ENCODE results near the gene RCC2.
"Not testable (repeated sequence)": the region's sequence is repeated elsewhere in the genome, so short reads cannot be mapped to it uniquely, and the experiment has no call there.

Gene RCC2

GRCh38 chr1:17439250-17440073, at the start of gene RCC2:
Gene RCC2 (minus strand): TSS chr1:17439677. CDS start chr1:17438514, 1,163 bp downstream.
- no peak for FAIRE-seq

DNA sequence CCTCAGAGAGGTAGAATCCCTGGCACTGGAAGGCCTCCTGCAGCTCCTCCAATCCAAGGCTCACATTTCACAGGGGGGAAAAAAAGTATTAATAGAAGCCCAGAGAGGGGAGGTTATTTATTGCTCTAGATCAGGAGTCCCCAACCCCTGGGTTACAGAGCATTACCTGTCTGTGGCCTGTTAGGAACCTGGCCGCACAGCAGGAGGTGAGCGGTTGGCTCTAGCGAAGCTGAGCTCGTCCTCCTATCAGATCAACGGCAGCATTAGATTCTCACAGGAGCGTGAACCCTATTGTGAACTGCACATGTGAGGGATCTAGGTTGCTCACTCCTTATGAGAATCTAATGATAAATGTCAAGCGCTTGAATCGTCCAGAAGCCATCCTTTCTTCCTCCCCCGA, 46.8 kb upstream of the RCC2 start:
- FAIRE-seq = no peak

DNA sequence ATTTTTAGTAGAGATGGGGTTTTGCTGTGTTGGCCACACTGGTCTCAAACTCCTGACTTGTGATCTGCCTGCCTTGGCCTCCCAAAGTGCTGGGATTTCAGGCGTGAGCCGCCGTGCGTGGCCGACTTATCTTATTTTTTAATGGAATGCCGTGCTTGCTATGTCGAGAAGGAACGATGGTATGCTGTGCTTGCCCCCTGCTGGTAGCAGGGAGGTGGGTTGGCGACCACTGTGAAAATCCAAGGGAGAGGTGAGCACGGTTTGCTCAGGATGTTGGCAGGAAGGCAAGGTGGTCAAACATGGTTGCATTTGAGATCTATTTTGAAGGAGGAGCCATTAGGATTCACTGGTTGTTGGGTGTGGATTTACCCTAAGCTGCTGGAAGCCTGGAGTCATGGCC, 45.8 kb upstream of the RCC2 start:
- FAIRE-seq = no peak

- not testable (repeated sequence) for FAIRE-seq
Observed at GRCh38 chr1:17481981-17482380, 42.5 kb upstream of the RCC2 start.

GRCh38 chr1:17480846-17481245, 41.4 kb upstream of the RCC2 start:
- no peak for FAIRE-seq

GRCh38 chr1:17475752-17476151, 36.3 kb upstream of the RCC2 start:
- no peak for FAIRE-seq

DNA sequence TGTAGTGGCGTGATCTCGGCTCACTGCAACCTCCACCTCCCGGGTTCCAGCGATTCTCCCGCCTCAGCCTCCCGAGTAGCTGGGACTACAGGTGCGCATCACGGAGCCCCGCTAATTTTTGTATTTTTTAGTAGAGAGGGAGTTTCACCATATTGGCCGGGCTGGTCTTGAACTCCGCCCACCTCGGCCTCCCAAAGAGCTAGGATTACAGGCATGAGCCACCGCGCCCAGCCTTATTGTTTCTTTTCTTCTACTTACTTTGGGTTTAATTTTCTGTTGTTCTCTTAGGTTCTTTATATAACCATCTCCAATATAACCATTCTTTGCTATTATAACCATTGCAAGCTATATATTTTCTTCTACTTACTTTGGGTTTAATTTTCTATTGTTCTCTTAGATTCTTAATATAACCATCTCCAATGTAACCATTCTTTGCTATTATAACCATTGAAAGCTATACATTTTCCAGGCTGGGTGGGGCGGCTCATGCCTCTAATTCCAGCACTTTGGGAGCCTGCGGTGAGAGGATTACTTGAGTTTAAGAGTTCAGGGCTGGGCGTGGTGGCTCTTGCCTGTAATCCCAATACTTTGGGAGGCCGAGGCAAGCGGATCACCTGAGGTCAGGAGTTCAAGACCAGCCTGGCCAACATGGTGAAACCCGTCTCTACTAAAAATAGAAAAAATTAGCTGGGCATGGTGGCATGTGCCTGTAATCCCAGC, 35.5 kb upstream of the RCC2 start:
- not testable (repeated sequence) for FAIRE-seq

DNA sequence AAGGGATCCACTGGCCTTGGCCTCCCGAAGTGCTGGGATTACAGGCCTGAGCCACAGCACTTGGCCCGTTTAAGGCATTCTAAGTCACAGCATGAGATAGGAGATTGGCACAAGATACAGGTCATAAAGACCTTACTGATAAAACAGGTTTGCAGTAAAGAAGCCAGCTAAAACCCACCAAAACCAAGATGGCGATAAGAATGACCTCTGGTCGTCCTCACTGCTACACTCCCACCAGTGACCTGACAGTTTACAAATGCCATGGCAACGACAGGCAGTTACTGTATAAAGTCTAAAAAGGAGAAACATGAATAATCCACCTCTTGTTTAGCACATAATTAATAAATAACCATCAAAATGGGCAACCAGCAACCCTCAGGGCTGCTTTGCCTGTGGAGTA, 33.3 kb upstream of the RCC2 start:
- no peak for FAIRE-seq

GRCh38 chr1:17471393-17471792, 31.9 kb upstream of the RCC2 start:
- FAIRE-seq = no peak

DNA sequence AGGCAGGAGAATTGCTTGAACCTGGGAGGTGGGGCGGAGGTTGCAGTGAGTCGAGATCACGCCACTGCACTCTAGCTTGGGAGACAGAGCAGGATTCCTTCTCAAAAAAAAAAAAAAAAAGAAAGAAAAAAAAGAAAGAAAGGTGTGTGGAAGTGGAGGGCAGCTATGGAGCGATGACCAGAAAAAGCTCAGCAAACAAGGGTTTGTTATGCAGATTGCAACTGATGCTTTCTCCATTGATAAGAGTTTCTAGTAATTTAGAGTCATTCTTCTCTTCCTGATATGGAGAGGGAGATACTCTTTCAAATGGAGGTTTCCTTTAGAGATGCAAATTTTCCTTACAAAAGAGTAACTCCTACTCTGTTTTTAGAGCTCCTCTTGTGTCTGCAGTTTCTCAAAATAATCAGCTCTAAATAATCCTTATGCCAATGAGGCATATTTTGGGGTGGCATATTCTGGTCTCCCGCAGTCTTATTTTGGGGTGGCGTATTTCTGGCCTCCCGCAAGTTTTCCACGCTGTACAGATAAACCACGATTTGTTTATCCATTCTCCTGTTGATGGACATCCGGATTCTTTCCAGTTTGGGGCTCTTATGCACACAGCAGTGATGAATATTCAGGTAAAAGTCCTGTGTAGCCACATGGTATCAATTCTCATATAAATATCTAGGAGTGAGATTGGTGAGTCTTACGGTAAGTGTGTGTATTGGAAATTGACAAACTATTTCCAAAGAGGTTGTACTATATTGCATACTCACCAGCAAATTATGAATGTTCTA, 30.7 kb upstream of the RCC2 start:
- FAIRE-seq = no peak

DNA sequence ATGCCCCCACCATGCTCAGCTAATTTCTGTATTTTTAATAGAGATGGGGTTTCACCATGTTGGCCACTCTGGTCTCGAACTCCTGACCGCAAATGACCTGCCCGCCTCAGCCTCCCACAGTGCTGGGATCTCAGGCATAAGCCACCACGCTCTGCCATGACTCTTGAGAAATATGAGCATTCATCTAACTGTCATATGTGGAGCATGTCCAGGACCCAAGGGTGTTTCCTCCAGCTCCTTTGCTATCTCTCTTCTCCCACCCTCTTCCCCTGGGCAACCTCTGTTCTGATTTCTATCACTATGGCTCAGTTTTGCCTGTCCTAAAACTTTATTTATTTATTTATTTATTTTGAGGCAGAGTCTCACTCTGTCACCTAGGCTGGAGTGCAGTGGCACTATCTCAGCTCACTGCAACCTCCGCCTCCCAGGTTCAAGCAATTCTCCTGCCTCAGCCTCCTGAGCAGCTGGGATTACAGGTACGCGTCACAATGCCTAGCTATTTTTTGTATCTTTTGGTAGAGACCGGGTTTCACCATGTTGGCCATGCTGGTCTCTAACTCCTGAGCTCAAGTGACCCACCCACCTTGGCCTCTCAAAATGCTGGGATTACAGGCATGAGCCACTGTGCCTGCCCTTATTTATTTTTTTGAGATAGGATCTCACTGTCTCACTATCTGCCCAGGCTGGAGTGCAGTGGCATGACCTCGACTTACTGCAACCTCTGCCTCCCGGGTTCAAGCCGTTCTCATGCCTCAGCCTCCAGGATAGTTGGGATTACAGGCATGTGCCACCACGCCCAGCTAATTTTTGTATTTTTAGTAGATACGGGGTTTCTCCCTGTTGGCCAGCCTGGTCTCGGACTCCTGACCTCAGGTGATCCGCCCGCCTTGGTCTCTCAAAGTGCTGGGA, 29.1 kb upstream of the RCC2 start:
- FAIRE-seq = not testable (repeated sequence)

DNA sequence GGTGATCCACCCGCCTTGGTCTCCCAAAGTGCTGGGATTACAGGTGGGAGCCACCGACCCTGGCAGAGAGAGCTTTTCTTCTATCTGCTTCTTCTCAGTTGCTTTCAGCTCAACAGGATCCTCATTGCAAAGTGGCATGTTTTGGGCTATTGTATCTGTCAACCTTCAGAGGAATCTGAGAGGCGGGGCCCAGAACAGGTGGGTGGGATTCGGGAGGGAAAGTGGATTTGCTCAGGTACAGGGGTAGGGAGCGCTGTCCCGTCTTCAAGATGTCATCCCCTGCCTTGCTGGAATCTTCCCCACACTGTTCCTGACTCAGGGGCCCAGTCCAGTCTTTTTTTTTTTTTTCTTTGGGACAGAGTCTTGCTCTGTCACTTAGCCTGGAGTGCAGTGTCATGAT, 26.9 kb upstream of the RCC2 start:
- no peak for FAIRE-seq

DNA sequence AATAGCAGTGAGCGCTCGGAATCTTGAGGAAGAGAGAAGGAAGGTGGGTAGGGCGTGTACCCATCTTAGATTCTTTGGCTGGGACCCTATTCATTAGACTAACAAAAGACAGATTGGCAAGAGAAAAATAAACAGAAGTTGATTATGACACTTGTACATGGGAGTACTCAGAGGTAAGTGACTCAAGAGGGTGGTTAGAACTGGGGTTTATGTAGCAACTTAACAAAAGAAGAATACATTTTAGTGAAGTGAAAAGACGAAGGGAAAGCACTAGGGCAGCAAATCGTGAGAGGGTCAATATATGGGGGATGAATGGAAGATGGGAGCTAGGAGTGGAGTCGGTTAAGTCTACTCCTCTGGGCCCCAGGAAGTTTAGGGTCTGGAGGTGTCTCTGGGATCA, 25.8 kb upstream of the RCC2 start:
- no peak for FAIRE-seq

DNA sequence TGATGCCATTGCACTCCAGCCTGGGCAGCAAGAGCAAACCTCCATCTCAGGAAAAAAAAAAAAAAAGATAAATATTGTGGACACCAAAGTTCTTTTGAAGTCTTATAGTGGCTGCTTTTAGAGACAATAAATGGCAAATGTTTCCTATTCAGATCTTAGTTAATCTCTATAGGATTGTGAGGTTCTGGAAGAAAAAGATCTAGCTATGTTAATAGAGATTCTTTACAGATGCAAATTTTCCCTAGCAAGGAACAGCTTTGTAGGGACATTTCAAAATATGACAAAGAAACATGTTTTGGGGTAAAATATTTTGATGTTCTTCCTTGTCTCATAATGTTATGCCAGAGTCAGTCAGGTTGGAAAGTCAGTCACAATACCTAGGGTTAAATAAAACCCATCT, 24.5 kb upstream of the RCC2 start:
- no peak for FAIRE-seq

- no peak for FAIRE-seq
Observed at GRCh38 chr1:17462669-17463068, 23.2 kb upstream of the RCC2 start.

DNA sequence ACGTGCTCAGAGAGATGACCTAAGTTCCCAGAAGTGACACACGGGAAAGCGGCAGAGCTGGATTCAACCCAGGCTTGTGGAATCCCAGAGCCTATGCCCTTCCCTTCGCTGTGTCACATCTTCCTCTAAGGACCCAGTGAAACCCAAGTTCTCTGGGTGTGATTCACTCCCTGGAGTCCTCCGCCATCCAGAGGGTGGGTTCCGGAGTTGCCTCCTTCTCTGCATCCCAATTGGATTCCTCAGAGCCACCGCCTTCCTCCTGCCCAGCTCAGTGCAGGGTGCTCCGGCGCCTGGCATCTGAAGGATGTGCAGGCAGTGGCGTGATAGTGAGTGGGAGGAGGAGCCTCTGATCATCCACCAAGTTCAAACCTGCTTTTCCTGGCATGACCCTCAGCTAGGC, 20.7 kb upstream of the RCC2 start:
- FAIRE-seq = no peak

- FAIRE-seq = no peak
Observed at GRCh38 chr1:17458794-17459193, 19.3 kb upstream of the RCC2 start.

DNA sequence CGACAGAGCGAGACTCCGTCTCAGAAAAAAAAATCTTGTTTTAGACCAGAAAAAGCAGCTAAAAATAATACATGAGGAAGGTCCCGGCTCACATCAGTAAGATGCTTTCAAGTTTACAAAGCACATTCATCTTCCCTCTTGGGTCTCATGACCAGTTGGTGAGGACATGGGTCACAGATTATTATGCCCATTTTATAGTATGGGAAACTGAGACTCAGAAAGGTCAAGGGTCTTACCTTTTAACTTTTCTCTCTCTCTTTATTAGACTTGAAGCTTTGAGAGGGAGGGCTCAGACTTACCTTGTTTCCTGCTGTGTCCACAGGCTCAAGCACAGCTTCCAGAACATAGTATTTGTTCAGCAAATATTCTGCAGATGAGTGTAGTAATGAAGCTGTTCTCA, 13.2 kb upstream of the RCC2 start:
- no peak for FAIRE-seq

DNA sequence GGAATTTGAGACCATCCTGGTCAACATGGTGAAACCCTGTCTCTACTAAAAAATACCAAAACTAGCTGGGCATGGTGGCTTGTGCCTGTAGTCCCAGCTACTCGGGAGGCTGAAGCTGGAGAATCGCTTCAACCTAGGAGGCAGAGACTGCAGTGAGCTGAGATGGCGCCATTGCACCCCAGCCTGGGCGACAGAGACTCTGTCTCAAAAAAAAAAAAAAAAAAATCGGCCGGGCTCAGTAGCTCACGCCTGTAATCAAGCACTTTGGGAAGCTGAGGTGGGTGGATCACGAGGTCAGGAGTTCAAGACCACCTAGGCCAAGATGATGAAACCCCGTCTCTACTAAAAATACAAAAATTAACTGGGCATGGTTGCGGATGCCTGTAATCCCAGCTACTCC, 12.7 kb upstream of the RCC2 start:
- FAIRE-seq = not testable (repeated sequence)

GRCh38 chr1:17451731-17452130, 12.3 kb upstream of the RCC2 start:
- no peak for FAIRE-seq

- no peak for FAIRE-seq
Observed at GRCh38 chr1:17447501-17447992, 8.1 kb upstream of the RCC2 start.

DNA sequence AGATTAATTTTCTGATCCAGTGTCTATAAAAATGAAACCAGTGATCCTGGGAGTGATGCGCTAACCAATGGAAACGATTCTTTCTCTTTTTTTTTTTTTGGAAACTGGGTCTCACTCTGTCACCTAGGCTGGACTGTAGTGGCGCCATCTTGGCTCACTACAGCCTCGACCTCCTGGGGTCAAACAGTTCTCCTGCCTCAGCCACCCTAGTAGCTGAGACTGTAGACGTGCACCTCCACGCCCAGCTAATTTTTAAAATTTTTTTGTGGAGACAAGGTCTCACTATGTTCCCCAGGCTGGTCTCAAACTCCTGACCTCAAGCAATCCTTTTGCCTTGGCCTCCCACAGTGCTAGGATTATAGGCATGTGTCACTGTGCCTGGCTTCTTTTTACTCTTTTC, 3.4 kb upstream of the RCC2 start:
- no peak for FAIRE-seq
